HG02884 (cell line): ENCODE data around the gene CDCA8.

Experiments
- ATAC-seq: cut with Tn5 transposase; IDR thresholded peaks from one replicate; pipeline ENCODE4 v1.9.1; 2021; ENCODE audit warnings: mild to moderate bottlenecking, moderate library complexity; ENCODE audit not compliant: unreplicated experiment

Gene CDCA8

DNA sequence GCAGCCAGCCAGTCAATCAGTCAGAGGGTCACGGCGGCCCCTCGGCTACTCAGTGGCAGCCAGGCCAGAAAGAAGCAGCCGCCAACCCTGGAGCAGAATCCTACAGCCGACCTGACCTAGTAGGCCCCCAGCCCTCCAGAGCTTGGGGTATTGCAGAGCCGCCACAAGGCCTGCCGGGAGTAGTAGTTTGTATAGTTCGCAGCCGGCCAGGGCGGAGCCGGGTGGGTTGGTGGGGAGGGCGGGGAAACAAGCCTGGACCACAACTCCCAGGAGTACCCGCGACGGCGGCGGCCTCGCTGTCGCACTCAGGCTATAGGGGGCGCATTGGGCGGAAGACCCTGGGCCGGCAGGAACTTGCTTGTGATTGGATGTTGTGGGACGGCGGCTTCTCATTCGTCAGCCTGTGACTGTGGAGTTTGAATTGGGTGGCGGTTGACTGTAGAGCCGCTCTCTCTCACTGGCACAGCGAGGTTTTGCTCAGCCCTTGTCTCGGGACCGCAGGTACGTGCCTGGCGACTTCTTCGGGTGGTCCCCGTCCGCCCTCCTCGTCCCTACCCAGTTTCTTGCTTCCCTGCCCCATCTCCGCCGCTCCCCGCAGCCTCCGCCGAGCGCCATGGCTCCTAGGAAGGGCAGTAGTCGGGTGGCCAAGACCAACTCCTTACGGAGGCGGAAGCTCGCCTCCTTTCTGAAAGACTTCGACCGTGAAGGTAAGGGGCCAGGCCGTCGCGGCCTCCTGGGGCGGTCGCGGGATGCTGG, at the start of gene CDCA8:
CDCA8 (plus strand) TSS at position 439 of the 756 bp plus-strand sequence; CDS start at position 614, 175 bp downstream.
- peak; percentile 72 for ATAC-seq

DNA sequence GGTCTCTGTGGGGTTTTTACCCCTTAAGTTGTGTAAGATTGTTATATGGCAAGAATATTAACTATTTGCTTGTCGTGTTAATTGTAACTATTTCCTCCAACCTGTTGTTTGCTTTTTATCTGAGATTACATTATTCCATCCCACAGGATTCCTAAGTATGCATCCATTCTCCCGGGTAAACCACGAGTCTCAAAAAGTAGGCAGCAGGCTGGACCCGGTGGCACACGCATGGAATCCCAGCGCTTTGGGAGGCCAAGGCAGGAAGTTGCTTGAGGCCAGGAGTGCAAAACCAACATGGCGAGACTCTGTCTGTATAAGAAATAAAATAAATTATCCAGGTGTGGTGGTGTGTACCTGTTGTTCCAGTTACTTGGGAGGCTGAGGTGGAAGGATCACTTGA, 45.0 kb upstream of the CDCA8 start:
- no peak for ATAC-seq

DNA sequence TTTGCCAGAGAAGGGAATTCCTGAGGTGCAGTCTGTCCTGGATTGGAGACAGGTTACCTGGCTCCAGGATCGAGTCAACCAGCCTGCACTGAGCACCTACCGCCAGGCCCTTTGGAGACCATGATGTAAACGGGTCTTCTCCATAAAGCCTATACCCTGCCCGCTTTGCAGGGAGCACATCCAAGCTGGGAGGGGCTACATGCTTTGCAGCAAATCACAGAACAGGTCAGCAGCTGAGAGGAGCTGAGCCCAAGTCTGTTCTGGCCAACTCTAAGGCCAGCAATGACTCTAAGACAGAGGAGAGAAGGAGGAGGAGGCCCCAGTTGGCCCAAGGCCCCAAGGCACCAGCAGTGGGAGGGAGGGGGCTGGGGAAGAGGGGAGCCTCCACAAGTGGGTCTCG, 42.1 kb upstream of the CDCA8 start:
- no peak for ATAC-seq

DNA sequence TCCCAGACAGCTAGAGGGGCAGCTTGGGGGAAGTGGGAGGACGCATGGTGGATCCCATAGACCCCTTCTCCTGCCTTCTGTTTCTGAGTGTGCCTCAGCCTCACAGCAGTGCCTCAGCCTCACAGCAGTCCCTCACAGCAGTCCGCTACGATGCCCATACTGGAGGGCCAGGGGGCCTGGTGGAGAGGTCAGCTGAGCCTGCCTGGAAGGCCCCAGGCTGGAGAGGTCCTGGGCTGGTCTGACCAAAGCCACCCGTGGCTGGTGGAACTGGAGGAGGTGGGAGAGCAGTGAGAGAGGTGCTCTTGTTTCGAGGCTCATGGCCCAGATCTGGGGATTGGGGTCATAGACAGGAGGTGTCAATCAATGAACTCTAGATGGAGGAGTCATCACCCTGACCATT, 41.6 kb upstream of the CDCA8 start:
- no peak for ATAC-seq

DNA sequence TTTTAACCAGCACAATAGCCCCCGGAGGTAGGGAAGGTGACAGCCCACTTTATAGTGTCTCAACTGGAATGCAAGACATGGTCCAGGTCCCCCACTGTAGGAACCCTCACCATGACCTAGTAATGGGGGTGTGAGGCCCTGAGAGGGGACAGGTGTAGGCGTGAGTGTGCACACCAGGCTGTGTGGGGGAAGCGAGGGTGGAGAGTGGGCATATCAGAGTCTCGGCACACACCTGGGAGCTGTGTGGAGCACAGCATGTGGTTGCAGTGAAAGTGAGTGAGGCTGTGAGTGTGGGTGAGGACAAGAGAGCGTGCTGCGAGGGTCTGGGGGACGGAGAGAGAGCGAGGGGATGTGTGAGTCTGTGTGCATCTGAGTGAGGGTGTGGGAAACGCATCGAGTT, 40.5 kb upstream of the CDCA8 start:
- no peak for ATAC-seq

DNA sequence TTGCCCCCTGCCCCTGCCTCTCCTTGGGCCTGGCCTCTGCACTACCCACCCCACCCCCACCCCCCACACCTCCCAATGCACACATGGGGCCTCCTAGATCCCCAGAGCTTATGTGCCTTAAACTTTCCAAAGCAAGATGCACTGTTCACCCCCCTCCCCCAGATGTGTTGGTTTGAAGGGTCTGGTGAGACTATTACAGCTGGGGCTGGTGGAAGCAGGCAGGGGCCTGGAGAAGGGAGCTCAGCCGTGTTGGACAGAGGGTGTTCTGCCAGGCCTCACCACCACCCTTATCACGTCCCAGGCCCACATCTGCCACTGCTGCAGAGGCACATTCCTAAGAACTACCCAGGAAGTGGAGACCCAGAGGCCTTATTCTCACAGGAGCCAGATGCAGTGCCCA, 39.3 kb upstream of the CDCA8 start:
- ATAC-seq, result no peak

DNA sequence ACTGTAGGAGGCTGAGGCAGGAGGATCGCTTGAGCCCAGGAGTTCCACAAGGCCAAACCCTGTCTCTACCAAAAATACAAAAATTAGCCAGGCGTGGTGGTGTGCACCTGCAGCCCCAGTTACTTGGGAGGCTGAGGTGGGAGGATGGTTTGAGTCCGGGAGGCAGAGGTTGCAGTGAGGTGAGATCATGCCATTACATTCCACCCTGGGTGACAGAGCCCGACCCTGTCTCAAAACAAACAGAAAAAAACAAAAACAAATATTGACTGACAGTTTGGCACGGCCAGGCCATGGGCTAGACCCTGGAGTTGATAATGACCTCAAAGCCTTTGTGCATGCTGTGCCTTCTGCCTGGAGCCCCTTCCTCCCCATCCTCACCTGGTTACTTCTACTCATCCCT, 38.4 kb upstream of the CDCA8 start:
- ATAC-seq, result no peak

DNA sequence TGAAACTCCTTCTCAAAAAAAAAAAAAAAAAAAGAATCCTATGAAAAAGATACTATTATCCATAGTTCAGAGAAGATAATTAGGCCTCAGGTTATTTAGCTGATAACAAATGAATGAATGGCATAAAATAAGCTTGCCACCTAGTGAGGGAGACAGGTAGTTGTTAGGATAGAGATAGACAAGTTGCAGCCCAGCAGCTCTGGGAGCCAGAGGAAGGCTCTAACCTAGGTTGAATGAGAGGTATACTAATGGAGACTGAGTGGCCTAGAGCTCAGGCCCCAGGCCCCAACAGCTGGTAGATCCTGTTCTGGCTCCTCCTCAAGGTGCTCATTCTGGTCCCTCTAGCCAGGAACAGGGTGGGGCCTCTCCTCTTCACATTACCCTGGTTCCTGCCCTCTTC, 37.0 kb upstream of the CDCA8 start:
- no peak for ATAC-seq

DNA sequence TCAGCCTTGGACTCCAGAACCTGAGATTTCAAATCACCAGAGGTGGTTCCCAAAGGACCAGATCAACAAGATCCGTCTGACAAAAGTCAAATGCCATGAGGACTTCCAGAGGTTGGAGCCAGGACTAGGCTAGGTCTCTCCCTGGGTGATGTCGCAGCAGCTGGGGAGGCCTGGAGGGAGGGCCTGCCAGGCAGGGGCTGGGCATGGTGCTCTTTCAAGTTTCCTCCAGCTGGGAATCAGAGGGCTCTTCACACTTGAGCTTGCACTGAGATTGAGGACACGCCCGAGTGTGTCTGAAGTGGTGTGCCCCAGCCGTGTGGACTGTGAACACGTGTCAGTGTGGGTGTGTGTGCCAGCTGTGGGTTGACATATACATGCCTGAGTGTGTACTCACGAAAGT, 36.3 kb upstream of the CDCA8 start:
- ATAC-seq, result no peak

DNA sequence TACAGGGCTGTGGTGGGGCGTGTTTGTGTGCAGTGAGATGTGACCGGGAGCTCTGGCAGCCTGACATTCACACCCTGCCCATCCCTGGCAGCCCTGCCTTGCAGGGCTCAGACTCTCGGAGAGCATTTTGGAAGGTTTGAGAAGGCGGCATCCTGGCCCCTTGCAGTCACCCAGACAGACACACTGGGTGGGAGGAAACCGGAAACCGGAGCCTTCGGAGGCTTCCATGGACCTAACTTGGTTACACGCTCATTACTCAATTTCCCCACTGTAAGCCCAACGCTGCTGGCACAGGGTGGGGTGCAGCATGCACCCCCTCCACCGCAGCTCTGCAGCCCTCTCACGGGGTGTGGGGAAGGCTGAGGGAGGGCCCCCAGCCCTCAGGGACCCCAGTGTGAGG, 35.4 kb upstream of the CDCA8 start:
- no peak for ATAC-seq

DNA sequence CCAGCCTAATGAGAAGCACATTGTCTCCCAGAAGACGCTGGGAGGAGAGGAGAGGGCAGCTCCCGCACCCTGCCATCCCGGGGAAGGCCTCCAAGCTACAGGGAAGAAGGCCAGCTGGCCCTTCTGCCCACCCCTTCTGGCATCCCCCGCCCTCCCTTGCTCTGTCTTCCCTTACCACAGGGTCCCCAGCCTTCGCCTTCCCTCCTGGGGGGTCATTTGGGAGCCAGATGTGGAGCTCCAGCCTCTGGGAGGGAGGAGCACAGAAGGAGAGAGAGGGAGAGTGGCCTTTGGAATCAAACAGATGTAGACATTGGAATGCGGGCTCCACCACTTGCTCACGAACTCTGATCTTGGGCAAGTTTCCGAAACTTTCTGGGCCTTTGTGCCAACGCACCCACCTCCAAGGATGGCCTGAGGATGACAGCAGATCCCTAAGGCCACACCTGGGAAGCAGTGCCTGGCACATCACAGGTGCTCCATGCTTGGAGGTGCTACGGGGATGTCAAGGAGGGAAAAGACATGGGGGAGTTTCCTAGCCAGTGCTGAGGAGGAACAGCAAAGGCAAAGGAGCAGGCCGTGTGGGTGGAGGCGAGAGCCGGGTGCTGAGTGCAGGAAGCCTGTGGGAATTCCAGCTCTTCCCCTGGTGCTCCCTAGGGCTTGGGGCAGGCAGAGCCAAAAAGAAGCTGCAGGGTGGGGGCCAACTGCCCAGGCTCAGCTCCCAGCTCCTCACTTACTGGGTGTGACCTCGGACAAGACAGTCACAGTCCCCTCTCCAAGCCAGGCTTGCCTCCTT, 34.5 kb upstream of the CDCA8 start:
- no peak for ATAC-seq

DNA sequence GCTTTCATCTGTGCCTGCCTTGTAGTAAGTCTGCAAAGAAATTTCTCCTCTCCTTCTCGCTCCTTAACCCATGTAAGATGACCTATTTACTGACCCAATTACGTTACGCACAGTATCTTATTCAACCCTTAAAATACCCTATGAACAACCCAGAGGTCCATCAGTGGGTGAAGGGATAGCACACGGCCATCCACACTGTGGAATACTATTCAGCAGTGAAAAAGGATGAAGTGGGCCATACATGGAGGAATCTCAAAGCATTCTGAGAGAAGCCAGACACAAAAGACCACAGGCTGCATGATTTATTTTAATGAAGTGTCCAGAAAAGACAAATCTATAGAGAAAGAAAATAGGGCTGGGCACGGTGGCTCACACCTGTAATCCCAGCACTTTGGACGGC, 33.8 kb upstream of the CDCA8 start:
- no peak for ATAC-seq

DNA sequence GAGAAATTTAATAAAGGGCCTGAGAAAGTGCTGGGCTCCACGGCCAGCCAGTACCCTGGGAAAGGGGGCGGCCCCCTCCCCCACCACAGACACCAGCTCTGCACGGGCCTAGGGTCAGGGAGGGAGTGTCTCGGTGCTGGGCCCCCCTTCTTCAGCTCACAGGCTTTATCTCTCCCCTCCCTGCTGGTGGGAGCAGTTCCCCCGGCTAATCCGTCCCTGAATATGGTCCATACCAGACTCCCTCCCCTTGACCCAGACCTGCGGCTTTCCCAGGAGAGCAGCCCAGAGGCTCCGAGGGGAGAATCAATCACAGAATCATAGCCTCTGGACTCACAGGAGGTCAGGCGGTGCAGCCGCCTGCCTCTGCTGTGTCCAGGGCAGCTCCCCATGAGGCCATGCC, 31.7 kb upstream of the CDCA8 start:
- no peak for ATAC-seq

DNA sequence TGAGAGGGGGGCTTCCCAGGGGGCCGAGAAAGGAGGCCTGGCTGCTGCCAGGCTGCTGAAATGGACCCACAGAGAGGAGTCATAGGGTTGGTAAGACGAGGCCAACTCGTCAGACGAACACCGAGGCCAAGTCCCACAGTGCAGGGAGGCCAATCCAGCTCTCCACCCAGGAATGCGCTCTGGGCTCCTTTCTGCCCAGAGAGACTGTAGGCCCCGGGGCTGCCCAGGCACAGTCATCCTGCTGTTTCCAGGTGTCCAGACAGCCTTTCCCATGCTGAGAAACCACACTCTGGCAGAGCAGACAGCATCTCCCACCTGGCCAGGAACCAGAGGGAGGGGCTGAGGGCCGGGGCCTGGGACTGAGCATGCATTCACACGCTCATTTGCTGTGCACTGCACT, 30.9 kb upstream of the CDCA8 start:
- no peak for ATAC-seq

DNA sequence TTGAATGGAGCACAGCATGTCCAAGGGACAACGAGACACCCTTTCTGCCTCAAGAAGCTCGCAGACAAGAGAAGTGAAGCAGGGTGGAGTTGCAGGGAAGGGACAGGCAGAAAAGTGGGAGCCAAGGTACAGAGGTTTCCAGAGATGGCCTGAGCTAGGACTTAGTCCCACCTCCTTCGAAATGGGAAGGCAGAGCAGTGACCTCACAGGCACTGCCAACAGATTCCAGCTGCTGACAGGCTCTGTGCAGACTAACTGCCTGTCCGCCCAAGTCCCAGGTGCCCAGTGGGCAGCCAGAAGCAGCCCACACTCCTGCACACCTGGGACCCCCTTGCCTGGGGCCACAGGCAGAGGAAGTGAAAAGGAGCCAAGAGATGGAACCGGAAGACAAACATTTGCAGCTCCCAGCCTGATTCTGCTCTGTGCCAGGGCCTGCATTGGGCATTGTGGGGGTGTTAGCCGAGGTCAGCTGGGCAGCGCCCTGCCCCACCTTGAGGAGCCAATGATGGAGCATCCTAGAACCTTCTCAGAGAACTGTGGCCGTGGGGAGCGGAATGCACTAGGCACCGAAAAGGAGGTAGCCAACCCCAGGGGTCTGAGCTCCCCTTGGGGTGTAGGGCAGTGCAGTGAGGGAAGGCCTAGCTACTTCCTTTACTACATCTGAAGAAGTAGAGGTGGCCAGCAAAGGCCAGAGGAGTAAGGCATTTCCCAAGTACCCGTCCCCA, 30.1 kb upstream of the CDCA8 start:
- ATAC-seq, result no peak

DNA sequence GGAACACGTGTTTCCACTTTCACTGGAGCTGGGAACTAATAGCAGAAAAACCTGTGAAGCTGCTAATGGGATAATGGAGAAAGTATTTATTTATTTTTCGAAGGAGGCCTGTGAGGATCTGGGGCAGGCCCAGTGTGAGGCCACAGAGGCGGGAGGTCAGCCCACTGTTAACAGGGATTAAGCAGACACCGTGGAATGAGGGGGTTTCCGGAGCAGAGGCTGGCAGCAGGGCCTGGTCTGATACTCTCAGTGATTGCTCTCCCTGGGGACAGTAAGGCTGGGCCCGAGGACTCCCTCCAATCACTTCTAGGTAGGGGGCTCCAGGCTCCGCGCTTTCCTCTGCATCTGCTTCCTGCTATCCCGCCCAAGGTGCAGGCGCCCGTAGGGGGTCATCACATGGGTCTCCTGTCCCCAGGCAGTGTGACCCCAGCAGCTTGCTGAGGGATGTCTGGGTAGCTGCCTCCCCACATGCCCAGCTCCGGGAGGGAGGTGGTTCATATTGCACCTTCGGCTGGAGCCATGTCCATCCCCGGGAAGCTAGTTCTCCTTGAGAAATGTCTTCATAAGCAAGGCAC, 28.8 kb upstream of the CDCA8 start:
- no peak for ATAC-seq

DNA sequence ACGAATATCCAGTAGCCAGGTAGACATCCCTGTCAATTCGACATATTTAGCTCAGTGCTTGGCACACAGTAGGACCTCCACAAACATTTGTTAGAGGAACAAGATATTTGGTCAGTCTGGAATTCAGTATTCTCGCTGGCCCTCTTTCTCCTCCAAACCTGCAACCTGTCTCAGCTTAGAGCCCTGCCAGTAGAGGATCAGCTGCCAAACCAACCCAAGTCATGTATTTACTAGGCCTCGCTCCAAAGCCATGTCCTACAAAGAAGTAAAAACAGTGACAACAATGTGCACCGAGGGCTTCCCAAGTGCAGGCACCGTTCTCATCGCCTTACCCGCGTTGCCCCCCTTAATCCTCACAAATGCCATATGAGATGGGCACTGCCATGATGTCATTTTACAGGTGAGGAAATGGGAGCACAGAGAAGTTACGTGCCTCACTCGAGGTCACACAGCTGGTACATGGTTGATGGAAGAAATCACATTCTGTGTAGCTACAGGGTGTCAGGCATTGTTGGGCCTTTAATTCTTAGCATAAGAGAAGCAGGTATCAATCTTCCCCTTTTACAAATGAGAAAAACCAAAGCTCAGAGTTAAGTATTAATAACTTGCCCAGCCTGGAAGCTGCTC, 26.0 kb upstream of the CDCA8 start:
- no peak for ATAC-seq

DNA sequence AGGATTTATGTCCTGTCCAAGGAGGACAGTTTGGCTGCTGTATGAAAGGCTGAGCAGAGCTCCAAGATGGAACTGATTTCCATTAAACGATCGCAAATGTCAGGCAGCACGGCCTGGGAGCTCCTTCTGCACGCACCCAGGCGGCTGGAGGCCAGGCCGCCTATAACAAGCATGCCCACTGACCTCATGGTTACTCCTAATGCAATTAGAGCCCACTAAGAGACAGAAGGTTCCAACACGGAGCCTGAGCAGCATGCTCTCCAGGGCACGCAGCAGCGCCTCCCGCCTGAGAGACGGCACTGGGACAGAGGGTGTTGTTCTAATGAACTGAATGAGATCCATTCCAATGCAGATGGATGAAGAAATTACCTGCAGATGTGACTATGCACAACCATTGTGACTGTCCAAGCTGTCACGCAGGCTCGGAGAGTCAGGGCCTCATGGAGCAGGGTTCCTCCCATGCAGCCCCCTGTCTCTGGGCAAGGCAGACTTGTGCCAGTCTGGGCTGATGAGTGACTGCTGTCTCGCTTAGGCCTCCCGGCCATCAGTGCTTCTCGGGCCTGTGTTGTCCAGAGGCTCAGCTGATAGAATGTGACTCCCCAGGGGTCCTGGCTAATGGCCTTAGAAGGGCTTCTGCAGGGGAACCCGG, 25.2 kb upstream of the CDCA8 start:
- no peak for ATAC-seq

DNA sequence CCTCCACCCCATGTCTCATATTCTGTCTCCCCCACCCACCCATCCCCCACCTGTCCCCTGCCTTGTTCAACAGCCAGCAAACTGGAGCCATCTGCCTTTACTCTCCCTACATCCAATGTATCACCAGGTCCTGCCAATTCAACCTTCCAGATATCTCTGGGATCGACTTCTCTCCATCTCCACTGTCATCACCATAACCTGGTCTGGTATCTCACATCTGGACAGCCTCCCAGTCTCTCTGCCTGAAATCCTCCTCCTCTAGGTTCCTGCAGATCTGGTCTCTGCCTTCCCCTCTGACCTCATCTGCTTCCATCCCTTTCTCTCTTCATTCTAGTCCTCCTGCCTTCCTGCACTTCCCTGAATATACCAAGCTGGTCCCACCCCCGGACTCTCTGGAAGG, 22.2 kb upstream of the CDCA8 start:
- ATAC-seq, result no peak

DNA sequence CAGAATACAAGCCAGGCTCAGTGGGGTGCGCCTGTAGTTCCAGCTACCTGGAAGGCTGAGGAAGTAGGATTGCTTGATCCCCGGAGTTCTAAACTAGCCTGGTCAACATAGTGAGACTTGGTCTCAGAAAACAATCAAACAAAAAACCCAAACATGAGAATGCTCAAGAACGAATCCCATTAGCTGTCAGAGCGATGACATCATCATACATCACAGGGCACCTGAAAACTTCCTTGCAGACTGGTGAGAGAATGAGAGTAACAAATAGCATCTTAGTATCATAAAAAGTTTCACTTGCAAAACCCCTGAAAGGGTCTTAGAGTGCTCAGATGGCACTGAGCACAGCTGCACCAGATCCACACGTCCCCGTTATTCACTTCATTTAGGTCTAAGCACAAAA, 21.1 kb upstream of the CDCA8 start:
- no peak for ATAC-seq
